NCI-H2171 treated with DMSO at 0.1 percent for 48 hours (cell line): ENCODE data around the gene AFTPH.

Experiments used
- DNase-seq: peaks from one replicate; lab custom pipeline; 2025; lab: John Stamatoyannopoulos, UW

AFTPH gene

DNA sequence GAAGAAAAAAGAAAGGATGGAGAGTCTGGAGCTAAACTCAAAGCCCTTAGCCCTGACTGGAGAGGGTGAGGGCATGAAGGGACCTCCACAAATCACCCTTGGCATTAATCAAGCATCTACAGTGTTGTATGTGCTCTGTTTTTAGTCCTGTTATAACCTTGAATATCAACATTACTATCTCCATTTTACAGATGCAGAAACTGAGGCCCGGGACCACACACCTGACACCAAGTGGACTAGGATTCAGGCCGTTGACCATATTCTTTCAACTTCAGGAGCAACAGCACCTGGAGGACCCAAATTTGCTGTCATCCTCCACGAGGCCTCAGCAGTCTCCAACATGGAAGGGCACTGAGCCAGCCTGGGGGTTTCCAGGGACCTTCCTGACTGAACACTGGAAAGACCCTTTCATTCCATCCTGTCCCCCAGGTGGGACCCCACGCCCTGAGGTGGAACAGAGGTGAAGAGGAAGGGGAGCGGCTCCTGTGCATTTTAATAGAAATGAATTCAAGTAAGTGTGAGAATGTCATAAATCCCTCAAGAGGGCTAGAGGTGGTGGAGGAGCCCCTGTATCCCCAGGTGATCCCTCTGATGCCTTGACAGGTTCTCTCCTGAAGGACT lies 88.6 kb downstream of the AFTPH start:
- no peak for DNase-seq

DNA sequence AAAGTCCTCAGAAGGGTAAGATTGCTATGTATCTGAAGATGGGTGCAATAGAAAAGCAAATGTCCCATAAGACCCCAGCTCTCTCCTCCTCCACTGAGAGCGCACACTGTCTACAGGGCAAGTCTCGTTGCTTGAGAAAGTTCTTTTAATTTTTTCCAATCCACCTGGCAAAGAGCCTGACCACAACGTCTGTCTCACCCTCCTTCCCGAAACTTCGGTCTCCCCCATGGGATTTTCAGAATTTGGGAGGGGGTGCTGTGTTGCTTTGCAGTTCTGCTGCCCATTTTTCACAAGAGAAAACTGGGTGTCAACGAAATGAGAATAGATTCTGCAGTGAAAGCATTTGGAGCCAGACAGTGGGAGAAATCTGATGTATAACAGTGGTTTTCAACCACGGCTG lies 89.1 kb downstream of the AFTPH start:
- DNase-seq, result peak; percentile 33

GRCh38 chr2:64615192-64615763 lies 91.2 kb downstream of the AFTPH start:
- DNase-seq, result no peak

DNA sequence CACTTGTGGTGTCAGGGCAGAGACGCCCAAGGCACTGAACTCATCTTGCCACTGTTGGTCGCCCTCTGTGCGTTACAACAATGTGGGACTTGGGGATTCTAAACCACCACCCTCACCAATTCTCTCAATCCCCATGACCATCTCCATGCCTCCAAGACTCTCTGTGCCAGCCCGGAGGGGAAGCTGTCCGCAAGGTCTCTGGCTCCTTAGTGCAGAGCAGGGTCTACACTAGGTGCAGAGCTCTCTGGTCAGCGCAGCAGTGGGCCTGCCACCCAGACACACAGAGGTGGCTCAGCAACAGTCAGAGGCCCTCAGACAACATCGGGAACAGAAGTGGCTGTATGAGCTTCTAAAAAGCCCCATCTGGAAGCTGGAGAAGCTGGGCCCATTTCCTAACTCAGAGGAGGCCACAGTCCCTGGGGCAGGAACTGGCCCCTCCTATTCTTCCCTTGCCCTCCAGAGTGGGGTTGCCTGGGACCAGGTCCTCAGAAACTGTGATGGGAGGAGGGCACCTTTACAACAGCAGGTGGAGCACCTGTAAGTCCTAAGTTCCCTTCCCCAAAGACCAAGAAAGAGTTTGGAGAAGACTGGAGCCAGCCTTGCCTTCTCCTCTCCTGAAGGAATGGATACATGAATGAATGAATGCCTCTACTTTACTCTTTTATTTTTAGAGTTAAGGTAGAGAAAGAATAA lies 91.9 kb downstream of the AFTPH start:
- no peak for DNase-seq

DNA sequence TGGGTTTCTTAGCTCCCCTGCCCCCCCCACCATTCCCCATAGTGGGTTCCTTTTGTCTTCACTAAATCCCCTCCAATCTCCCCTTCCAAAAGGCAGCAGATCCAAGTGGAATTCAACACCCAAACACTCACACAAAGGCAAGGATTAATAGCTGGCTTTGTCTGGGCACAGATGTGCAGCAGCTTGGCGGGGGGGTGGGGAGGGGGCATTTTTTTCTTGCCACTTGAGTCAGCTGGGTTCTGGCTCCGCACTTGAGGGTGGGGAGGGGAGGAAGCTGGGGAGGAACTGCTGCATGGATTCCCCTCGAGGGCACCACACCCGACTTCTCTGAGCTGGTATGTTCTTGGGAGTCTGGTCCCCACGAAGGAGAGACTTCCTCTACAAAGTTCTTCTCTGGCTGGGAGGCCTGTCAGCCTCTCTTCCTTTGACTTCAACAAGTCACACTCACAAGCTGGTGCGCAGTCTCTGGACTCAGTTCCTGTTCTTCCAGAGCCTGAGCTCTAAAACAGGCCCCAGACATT lies 93.6 kb downstream of the AFTPH start:
- DNase-seq, result peak; percentile 81

- DNase-seq, result no peak
These were observed 96.5 kb downstream of the AFTPH start for GRCh38 chr2:64620661-64621060.

- DNase-seq, result peak; percentile 19
These were observed 98.5 kb downstream of the AFTPH start for GRCh38 chr2:64622443-64623241.

DNA sequence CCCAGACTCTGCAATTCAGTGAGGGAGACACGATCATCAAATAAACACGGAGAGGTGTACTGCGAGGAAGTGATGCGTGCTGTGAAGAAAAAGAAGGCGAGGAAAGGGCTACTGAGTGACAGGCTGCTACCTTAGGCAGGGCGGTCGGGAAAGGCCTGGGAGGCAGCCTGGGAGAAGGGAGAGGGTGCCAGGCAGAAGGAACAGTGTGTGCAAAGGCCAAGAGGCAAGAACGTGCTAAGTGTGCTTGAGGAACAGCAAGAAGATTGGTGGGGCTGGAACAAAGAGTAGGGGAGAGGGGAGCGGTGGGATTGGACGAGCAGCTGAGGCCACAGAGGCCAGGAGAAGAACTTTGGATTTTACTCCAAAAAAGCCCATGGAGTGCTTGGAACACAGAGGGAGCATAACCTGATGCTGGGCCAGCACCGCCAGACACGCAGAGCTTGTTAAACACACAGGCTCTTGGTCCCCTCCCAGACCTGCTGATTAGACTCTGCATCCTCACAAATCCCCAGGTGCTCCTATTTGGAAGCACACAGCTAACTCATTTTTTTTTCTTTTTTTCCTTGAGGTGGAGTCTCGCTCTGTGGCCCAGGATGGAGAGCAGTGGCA lies 99.2 kb downstream of the AFTPH start:
- DNase-seq, result no peak

DNA sequence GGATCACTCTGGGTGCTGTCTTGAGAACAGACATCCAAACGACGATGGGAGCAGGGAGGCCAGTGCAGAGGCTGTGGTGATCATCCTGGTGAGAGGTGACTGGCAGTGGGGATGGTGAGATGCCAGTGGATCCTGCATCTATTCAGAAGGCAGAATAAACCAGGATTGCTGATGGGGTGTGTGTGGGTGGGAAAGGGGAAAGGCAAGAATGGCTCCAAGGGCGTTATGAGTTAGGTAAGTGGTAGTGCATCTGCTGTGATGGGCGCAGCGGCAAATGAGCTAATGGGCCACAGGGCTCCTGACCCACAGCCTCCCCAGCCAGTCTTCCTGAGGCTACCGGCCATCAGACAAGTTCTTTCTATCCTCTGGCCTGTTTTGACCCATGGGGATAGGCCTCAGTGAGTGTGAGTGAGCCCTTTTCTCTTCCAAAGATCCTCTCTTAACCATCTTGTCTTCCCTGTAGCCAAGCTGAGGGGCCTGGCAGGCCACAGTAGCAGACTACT lies 100.0 kb downstream of the AFTPH start:
- DNase-seq, result no peak

- DNase-seq, result no peak
These were observed 100.7 kb downstream of the AFTPH start for GRCh38 chr2:64624862-64625261.

GRCh38 chr2:64625299-64626145 lies 101.4 kb downstream of the AFTPH start:
- DNase-seq, result no peak

DNA sequence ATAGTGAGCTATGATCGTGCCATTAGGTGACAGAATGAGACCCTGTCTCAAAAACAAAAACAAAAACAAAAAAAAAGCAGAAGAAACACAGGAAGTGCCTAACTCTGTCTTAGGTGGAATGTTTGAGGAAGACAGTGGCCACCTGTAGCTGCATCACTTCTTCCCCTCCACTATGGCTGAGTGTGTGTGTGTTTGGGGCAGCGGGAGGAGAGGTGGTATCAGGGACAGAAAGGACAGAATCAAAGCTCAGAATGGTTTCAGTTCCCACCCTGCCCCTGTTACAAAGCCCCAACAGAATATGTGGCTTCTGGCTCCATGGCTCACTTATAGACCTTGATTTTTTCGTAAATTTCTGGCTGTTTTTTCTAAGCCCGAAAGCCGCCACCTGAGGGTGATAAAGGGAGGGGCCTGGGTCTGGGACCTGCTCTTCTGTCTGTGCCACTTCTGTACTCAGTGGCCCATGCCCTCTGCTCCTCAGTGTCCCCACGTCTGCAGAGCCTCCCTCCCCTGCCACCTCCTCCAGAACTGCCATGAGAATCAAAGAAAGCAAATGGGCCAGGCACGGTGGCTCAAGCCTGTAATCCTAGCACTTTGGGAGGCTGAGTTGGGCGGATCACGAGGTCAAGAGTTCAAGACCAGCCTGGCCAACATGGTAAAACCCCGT lies 102.2 kb downstream of the AFTPH start:
- no peak for DNase-seq

GRCh38 chr2:64626963-64627760 lies 103.0 kb downstream of the AFTPH start:
- DNase-seq, result peak; percentile 55

GRCh38 chr2:64627860-64628841 lies 104.0 kb downstream of the AFTPH start:
- DNase-seq, result no peak

DNA sequence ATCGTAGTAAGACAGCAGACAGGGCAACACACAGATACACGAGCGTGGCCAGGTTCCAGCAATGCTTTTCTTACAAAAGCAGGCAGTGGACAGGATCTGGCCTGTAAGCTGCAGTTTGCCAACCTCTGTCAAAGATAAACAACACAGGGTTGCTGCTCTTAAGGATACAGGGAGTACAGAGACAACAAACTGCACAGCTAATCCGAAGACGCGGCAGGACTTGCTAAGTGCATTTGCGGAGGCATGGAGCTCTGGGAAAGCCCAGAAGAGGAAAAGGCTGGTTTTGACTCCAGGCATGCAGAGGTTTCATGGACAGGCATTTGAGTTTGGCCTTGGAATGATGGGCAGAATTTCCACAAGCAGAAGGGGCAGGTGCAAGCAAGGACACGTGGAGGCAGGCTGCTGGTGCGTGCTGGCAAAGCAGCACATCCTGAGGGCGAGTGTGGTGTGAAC lies 105.2 kb downstream of the AFTPH start:
- no peak for DNase-seq

DNA sequence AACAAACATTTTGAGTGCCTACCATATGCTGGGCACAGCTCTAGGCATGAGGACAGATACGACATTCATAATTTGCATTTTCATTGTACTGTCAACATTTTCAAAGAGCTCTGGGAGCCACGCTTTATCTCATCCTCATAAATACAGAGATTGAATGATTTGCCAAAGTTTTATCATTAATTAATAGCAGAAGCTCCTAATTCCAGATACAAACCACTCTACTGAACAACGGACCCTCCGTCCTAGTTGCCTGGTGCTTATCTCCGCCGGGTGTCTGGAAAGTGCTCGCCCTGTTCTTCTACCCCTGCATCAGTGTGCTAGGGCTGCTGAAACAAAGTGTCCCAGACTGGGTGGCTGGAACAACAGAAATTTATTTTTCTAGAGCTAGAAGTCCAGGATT lies 105.7 kb downstream of the AFTPH start:
- DNase-seq, result no peak

- no peak for DNase-seq
These were observed 106.6 kb downstream of the AFTPH start for GRCh38 chr2:64630752-64631151.

DNA sequence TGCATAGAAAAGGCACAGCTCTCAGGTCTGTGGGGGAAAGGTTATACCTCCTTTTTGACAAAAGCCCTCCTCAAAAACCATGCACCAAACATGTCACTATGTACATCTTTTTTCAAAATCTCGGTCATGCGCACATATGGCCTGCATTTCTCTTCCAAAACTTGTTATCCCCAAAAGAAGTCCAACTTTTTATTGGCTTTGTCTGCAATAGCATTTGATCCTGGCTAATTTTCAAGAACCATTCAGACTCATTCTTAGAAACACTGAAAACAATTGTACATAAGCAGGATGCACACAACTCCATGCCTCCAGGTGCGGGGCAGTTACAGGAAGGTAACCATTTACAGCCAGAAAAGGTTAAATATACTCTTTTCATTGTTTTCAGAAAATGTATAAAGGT lies 107.6 kb downstream of the AFTPH start:
- DNase-seq, result no peak
